ENCODE measurements around the gene PIM2.

The PIM2 gene

DNA sequence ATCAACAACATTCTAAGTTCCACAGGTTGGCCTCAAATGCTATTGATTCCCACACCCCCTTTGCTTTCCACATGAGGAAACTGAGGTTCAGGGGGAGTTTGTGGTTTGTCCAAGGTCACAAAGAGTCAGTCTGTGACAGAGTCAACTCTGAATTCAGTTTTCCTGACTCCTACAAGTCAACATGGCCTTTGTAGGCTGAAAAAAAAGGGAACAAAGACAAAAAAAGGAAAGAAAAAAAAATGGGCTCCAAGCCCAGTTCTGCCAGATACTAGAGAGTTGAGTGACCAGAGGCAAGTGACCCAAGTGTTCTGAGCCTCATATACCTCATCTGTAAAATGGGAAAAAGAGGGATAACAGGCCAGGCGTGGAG is 16.5 kb upstream of the PIM2 start:
- DNase-seq (ENCODE audit: low spot score), result no peak

DNA sequence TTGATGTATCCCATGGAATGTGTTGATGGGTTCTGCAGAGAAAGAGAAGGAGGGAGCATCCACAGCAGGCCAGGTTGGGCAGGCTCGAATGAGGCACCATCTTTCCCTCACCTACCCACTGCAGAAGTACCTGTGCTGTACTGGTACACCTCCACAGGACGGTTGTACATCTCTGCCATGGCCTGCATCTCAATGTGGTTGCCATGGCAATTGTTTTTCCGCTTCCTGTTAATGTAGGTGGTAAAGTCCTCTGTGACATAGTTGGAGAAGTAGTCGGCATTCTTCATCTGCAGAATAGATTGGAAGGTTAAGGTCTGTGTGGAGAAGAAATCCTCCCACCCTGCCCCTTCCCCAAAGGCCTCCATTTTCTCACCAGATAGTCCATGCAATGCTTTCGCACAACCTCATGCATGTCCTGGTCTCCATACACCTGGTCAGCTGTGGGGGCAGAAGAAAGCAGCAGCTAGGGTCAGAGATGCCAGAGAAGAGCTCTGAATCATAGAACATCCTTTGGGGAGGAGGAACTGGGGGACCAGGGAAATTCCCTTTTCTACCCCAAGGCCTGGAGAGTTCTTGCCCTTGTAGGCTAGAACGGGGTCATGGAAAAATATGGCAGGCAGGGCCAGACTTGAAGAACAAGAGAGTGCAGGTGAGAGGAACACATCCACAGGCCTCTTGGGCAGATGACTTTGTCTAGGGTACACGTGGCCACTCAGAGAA is 15.9 kb upstream of the PIM2 start:
- no peak for DNase-seq (ENCODE audit: low spot score)

DNA sequence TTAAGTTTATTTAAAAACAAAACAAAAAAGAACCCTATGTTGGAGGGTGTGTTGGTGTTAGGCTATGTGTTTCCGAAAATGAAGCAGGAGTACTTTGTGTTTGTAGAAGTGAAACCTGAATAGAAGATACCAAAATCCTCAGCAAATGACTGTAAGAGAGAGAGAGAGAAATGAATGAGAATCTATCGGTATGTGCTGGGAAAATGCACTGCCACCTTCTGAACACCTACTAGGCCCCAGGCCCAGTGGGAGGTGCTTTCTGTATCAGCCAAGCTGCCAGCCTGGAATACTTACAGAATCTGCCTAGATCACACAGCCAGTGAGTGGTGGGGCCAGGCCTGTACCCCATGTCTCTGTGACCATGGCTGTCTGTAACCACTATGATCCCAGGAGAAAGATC is 14.9 kb upstream of the PIM2 start:
- no peak for DNase-seq (ENCODE audit: low spot score)

DNA sequence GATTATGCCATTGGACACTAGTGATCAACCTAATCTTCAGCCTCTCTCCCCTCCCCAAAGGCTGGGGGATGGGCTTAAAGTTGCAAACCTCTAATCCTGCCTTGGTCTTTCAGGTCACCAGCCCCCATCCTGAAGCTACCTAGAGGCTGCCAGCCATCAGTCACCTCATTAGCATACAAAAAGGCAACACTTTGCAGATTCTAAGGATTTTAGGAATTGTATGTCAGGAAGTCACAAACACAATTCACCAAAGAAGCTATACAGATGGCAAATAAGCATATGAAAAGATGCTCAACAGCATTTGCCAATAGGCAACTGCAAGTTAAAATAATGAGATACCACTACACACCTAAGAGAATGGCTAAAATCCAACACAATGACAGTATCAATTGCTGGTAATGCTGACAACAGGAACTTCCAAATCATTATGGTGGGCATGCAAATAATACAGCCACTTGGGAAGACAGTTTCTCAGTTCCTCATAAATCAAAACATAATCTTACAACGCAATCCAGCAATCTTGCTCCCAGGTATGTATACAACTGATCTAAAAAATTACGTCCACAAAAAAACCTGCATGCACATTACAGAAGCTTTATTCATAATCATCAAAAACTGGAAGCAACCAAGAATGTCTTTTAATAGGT is 9.0 kb upstream of the PIM2 start:
- DNase-seq (ENCODE audit: low spot score), result no peak

DNA sequence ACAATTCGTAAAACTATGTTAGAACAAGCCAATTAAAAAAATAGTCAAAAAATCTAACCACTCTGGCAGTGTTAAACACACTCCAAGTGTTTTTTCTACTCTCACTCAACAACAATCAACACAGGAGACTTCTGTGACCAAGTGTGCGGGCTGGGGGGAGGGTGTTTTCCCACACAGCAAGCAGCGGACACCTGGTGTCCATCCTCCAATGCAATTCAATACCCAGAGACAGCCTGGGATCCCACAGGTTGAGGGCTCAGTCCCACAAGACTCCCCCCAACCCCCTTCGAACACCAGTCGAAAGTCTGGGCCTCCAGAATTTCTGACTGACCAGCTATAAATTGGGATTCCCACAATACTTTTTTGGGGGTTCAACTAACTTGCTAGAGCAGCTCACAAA is 8.3 kb upstream of the PIM2 start:
- DNase-seq (ENCODE audit: low spot score), result no peak

DNA sequence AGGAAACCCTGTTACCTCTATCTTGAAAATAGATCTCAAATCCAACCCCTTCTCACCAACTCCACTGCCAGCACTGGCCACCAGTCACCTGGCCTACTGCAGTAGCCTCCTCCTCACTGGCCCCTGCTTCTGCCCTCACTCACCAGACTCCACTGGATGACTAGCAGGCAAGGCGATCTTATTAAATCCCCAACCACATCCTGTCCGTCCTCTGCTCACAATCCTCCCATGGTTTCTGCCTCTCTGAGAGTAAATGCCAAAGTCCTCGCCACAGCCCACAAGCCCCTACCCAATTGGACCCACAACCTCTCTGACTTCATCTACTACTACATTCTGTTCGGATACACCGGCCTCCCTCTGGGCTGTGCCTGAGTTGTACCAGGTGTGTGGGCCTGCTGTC is 5.4 kb upstream of the PIM2 start:
- no peak for DNase-seq (ENCODE audit: low spot score)

DNA sequence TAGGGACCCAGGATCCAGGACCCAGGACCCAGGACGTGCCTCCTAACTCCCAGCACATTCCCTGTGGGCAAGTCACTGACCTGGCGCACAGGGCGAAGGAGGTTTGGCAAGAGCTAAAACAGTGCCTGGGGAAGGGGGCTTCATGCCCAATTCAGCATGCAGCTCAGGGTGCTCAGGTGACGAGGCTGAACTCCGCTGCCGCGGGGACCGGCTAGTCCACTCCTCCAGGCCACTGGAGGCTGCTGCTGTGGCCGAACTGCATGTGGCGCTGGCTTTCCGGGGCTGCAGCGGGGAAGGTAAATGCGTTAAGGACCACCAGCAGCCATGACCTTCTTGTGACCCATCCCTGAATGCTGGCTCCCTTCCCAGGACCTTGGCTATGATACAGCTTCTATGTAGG is 4.9 kb upstream of the PIM2 start:
- no peak for DNase-seq (ENCODE audit: low spot score)

DNA sequence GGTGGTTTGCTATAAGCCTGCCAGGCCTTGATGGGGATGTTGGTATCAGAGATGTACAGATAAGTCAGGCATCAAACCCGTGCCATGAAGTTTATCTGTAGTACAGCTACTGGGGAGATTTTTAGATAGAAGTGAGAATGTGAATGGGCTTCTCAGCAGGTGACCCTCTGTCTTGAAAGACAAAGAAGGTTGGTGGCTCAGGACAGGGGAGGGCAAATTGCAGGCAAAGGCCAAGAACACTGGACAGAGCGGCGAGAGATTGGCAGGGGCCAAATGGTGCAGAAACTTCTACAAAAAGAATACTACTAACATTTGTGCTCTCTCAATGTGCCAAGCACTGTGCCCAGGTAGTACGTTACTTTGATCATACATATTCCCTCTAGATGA is 1.9 kb upstream of the PIM2 start:
- DNase-seq (ENCODE audit: low spot score), result no peak

DNA sequence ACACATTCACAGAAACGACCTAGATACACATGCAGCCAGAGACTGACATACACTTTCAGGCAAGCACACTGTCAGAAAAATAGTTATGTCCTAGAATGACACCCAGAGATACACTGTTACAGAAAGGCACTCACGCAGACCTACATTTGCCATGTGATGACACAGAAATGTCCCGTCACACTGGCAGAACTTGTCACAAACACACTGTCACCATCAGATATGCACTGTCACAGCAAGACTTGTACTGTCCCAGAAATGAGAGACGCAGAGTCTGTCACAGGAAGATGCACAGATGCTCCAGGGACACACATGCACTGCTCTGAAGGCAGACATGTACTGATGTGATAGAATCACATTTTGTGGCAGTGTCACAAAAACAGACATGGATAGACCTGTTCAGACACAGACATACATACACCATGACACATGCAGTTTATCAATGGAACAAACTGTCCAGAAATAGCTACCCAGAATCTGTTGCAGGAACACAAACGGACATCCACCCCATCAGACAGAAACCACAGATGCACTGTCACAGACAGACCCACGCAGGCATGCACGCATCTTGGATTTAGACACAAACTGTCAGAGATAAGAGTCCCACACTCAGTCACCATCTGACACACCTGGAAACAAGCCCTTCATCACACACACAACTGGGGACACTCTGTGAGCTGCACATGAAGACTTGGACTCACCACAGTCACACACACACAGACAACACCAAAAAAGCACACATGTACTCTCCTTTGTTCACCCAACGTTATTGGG is 1.3 kb upstream of the PIM2 start:
- DNase-seq (ENCODE audit: low spot score), result no peak

DNA sequence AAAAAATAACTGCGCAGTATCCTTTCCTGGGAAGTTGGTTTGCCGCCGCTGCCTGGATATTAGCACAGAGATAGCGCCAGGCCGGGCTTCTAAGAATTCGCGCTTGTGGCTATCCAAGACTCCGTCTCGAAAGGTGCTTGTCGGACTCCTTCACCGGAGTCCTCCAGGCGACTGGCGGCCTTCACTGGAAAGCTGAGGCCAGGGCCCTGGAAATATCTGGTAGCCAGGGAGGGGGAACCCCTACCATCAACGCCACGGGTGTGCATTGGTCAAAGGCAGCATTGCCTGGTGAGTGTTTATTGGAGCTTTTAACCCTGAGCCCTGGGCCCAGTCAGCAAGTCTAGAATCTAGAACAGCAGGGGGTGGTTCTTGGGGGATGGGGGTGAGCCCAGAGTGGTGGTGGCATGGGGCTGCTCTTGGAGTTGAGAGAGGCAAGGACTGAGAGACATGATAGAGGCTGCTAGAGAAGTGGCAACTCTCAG is 577 bp upstream of the PIM2 start:
- DNase-seq (ENCODE audit: low spot score), result no peak

DNA sequence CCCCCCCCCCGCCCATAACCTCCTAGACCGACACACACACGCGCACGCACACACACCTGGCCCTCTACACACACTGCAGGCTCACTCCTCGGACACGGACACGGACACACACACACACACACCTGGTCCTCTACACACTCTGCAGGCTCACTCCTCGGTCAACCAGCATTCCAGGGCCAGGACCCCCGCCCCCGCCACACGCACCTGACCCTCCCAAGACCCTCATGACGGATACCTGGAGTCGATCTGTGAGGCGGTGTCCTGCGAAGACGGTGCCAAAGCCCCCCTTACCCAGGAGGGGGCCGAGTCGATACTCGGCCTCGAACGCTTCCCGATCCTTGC is 552 bp downstream of the PIM2 start:
- DNase-seq (ENCODE audit: low spot score), result no peak

DNA sequence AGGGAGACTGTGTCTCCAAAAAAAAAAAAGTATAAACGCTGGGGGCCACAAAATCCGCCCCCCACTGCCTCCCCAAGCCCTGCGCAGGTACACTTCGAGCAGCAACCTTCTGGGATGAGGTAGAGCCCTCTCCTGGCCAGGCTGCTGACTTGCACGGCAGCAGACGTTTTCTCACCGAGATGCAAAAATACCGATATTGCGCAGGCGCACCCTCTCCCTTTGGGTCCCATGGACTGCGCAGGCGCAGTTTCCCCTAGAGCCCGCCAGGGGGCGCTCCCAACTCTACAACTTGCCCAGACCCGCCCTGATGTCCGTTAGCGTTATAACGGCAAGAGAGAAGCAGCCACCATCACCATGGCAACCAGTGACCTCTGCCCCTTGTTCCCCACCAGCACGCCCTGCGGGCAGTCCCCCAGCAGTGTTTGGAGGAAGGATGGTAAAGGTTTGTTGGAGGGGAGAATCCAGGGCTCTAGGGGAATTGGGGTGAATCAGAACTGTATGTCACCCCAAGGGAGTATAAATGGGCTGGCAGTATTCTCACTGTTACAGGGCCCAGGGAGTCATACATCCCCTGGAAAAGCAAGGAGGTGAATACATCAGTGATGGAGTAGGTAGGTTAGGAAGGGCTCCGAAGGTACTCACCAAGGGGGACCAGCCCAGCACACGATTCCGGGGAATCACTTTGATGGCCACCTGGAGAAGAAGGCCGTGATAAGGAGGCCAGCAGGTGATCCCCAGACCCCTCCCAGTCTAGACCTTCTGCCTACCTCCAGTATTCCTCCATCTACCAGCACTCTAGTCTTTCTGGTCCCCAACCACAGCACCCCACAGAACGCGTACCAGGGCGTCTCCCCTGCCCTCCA is 1.5 kb downstream of the PIM2 start:
- DNase-seq (ENCODE audit: low spot score), result peak; percentile 95

DNA sequence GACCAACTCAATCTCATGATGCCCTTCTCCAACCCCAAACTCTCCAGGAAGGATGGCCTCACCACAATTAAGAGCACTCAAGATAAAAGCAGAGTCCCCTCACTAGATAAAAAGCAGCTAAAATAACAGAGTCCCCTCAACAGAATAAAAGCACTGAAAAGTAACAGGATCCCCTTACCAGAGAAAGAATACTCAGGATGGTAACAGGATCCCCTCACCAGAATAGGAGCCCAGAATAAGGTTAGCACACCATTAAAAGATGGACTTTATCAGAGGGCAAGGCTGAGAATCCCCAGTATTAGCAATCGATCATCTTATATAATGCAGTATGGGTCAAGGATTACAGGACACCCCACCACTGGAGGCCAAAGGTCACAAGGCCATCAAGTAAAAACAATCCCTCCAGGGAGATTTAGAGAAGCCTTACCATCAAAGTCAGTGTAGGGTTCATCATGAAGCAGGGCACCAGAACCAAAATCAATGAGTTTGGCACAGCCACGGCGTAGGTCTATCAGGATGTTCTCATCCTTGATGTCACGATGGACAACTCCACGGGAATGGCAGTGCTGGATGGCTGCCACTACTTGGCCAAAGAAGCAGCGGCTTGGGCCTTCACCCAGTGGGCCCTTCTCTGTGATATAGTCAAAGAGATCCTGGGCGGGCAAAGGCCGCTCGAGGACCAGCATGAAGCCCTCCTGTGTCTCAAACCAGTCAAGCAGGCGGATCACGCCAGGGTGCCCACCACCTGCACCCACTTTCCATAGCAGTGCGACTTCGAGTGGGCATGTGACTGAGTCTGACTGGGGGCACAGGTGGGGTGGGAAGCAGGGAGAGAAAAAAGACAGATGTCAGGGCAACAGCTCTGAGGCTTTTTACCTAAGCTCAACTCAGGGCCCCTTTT is 4.0 kb downstream of the PIM2 start:
- no peak for DNase-seq (ENCODE audit: low spot score)

DNA sequence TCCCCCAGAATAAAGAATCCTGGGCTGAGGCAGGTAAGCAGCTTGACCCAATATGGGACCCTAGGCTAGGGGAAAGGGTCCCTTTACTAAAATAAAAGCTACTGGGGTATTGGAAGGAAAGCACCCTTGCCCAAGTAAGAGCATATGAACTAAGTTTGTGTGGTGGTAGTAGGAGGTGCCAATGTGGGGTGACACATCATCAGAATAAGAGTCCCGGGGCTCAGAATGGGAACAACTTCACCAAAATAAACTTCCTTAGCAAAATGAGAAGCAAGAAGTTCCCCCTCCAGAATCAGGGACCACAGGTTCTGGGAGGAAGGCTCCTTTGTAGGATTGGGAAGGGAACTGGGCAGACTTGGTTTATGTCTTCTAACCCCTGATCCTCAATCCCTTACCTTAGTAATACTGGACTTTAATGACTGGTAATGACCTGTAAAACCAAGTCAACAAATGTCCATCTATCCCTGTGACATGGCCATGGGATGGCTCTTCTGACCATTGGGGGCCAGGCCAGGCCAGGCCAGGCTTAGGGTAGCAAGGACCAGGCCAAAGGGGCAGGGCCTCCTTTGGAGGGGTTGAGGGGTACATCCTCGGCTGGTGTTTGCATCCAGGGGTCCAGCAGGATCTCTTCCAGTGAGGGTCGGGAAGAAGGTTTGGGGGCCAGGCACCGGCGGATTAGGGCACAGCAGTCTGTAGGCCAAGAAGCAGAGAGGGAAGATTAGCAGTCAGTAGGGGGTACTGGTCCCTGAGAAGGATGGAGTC is 5.0 kb downstream of the PIM2 start:
- DNase-seq (ENCODE audit: low spot score), result no peak

DNA sequence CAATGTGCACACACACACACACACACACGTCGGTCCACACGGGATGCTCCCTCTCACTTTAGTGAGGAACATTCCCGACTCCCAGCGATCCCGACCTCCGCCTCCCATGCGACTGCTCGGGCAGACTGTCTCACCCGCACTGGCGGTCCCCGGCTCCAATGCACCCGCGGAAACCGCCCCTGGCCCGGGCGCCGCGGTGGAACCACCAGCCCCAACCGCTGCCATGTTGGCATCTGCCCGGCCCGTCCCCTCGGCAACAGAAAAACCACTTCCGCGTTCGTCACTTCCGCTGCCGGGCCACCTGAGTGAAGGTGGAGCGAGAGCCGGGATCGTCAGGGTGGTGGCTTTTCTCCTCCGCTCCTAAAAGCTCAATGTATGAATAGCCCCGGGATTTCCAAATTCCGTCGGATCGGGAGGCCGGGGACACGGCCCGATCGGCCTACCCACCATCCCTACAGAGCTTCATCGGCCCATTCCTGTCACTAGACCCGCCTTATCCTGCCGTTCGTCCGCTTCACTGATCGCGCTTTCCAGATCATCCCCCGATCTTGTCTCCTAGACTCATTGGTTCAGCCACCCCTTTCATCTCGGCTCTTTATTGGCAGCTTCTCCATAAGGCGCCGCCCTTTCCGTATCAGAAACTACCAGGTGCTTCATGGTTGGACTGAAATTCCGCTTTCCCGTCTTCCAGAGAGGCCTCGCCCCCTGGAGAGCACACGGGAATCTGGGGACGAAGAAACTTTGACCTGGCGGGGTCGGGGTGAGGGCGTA is 7.2 kb downstream of the PIM2 start, which contains the start of gene SLC35A2:
Gene SLC35A2, minus strand, starts transcription at position 235 of the 771 bp plus-strand sequence. Its CDS starts 10 bp downstream, at position 225.
- peak; percentile 78 for DNase-seq (ENCODE audit: low spot score)

DNA sequence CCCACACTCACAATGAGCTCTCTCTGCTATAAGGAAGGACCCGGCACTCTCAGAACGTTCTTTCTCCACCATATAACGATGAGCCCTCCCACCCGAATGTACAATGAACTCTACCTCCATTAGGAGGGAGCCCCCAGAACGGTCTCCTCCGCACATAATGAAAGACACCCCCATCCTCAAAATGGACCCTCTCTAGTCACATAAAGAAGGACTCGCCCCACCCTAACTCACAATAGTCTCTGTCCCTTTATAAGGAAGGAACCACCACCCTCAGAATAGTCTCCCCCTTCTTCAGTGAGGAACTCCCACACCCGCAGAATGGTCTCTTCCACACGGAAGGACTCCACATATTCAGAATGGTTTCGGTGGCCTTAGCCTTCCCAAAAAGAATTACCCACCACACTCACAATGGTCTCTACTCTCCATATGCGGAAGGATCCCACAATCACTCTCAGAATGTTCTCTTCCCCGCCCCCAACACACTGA is 7.9 kb downstream of the PIM2 start:
- peak; percentile 20 for DNase-seq (ENCODE audit: low spot score)

DNA sequence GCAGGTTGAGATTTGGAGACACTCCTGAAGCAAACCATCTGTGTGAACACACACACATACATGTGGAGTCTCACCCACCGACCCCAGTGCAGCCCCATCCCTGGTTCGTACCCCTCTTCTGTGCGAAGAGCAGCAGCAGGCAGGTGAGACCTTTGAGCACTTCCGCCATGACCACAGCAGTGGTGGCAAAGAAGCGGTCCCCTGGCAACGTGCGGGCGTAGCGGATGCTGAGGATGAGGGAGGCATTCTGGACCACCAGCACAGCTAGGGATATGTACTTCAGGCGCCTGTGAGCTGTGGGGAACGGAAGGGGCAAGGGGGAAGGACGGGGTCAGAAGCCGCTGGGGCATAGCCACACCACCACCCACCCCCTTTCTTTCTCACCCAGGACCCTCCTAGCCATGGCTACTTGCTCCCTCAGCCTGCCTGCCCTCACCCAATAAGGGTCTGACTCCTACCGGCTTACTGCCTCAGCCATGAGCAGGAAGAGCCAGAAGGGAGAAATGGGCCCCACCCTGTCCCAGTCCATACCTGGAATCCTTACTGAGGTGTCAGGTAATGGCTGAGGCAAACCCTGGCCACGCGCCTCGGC is 9.0 kb downstream of the PIM2 start:
- no peak for DNase-seq (ENCODE audit: low spot score)

DNA sequence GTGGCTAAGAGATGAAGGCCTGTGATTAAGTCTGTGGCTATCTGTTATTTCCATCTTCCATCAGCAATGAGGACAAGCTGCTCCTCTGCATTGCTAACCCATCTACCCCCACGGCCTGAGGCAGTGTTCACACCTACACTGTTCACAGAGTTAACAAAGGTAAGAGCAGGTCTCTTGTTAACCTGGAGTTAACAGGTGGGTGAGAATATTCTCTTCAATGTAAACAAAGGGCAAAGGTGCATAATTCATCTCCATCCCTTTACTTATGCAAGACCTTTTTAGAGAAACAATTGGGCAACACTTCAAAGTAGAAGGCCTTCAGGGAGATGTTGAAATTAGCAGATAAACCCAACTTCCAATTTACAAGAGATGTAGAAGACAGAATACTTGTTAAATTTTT is 10.2 kb downstream of the PIM2 start:
- DNase-seq (ENCODE audit: low spot score), result no peak
